Measurements from ENCODE around the gene RBM18. TPM values are rescaled to one million over a fixed set of nuclear protein-coding genes. Genes with fewer than 3 reads are reported as not detected.

Gene RBM18
- polyA plus RNA-seq, 1 donor from 2014 or later = 48.8 TPM

GRCh38 chr9:122190597-122191381 lies 73.9 kb downstream of the RBM18 start:
- Histone ChIP-seq H3F3A (ENCODE audit: insufficient read depth, low read length, poor library complexity, severe bottlenecking) (no peaks in the 10 kb centered on the region), H3K9ac (ENCODE audit: low read length) (no peak overlapping the region), H3K9me2 (ENCODE audit: insufficient read depth, low read length) (no peaks in the 10 kb centered on the region), H2AFZ (ENCODE audit: low read depth, low read length) (no peak overlapping the region), H3K4me3 (ENCODE audit: low read length) (no peak overlapping the region), H3K27me3 (ENCODE audit: insufficient read depth, low read depth, low read length) (no peaks in the 10 kb centered on the region), H3K36me3 (ENCODE audit: insufficient read depth, low read length) (no peaks in the 10 kb centered on the region), H3K9me3 (ENCODE audit: low read length) (no peaks in the 10 kb centered on the region), H3K27ac (ENCODE audit: low read length) (no peak overlapping the region), H3K79me2 (replicated peaks; ENCODE audit: insufficient read depth, low read length) (no peaks in the 10 kb centered on the region), H3K4me2 (ENCODE audit: low read length) (no peak overlapping the region), H4K20me1 (ENCODE audit: insufficient read depth) (no peaks in the 10 kb centered on the region)
- TF ChIP-seq CTCF (IDR thresholded peaks at IDR 0.05; ENCODE audit: poor library complexity, severe bottlenecking) = no peak
- TF ChIP-seq MXI1 (conservative IDR thresholded peaks at IDR 0.05; ENCODE audit: poor library complexity, severe bottlenecking) = no peak
- TF ChIP-seq POLR2AphosphoS5 (IDR thresholded peaks at IDR 0.05) = no peak
- TF ChIP-seq SMC3 (conservative IDR thresholded peaks at IDR 0.05; ENCODE audit: poor library complexity) = no peak
- TF ChIP-seq RAD21 (conservative IDR thresholded peaks at IDR 0.05) = no peak
- TF ChIP-seq REST (IDR thresholded peaks at IDR 0.05; ENCODE audit: borderline replicate concordance) = no peak

GRCh38 chr9:122188369-122188768 lies 76.3 kb downstream of the RBM18 start:
- no peaks in the 10 kb centered on the region for H3K9me3 ChIP-seq (ENCODE audit: low read length)
- no peaks in the 10 kb centered on the region for H3K36me3 ChIP-seq (ENCODE audit: insufficient read depth, low read length)
- H3F3A ChIP-seq (ENCODE audit: insufficient read depth, low read length, poor library complexity, severe bottlenecking) = no peaks in the 10 kb centered on the region
- H2AFZ ChIP-seq (ENCODE audit: low read depth, low read length) = no peak overlapping the region
- no peaks in the 10 kb centered on the region for H3K9me2 ChIP-seq (ENCODE audit: insufficient read depth, low read length)
- H3K27ac ChIP-seq (ENCODE audit: low read length) = no peak overlapping the region
- no peaks in the 10 kb centered on the region for H4K20me1 ChIP-seq (ENCODE audit: insufficient read depth)
- H3K27me3 ChIP-seq (ENCODE audit: insufficient read depth, low read depth, low read length) = no peaks in the 10 kb centered on the region
- H3K79me2 ChIP-seq (replicated peaks; ENCODE audit: insufficient read depth, low read length) = no peaks in the 10 kb centered on the region
- no peak overlapping the region for H3K4me3 ChIP-seq (ENCODE audit: low read length)
- H3K4me2 ChIP-seq (ENCODE audit: low read length) = no peak overlapping the region
- TF ChIP-seq TAF1 (IDR thresholded peaks at IDR 0.05; ENCODE audit: low read depth) (no peak), POLR2AphosphoS5 (IDR thresholded peaks at IDR 0.05) (no peak), SMC3 (conservative IDR thresholded peaks at IDR 0.05; ENCODE audit: poor library complexity) (no peak), REST (IDR thresholded peaks at IDR 0.05; ENCODE audit: borderline replicate concordance) (no peak), CTCF (IDR thresholded peaks at IDR 0.05; ENCODE audit: poor library complexity, severe bottlenecking) (no peak)
- H3K9ac ChIP-seq (ENCODE audit: low read length) = no peak overlapping the region
